H1 (cell line): ENCODE data around the gene NRXN3. TPM values are rescaled to one million over a fixed set of nuclear protein-coding genes. Genes with fewer than 3 reads are reported as not detected.

Experiments used
- CTCF ChIA-PET: fragments of 300-600 bp; sonication (Branson Sonifier 250); formaldehyde crosslinking; loops from one replicate; lab custom pipeline; 2021; ENCODE audit not compliant: partially characterized antibody; lab: Charles Lee
- POLR2A ChIA-PET: fragments of 300-600 bp; sonication (Branson Sonifier 250); formaldehyde crosslinking; loops from one replicate; lab custom pipeline; 2021; ENCODE audit warnings: inconsistent platforms; ENCODE audit not compliant: partially characterized antibody; lab: Charles Lee
- DNase-seq, 2 experiments: peaks; one replicate each; pipeline versions ENCODE4 v3.0.0 to v3.0.0-alpha.2; 2010 to 2022; ENCODE audit warnings: low spot score in 2 of 2, low read depth in 1 of 2, mixed read lengths in 1 of 2
- FAIRE-seq: peaks from 2 replicates; lab custom pipeline; 2011; peaks lifted over from hg19 to GRCh38; lab: Jason Lieb, UNC
- H2AFZ ChIP-seq: 2 replicates; pipeline ENCODE4 v1.8.1; 2012; ENCODE audit warnings: low read length, inconsistent platforms
- H2AK5ac ChIP-seq: 2 replicates; pipeline ENCODE4 v1.6.1; 2013; ENCODE audit warnings: low read depth, low read length
- H2BK120ac ChIP-seq: replicated peaks from 2 replicates; pipeline ENCODE3; 2013; ENCODE audit warnings: low read depth, low read length, inconsistent platforms
- H2BK12ac ChIP-seq: 2 replicates; pipeline ENCODE4 v1.6.1; 2013; ENCODE audit warnings: low read depth, low read length
- H2BK15ac ChIP-seq: 2 replicates; pipeline ENCODE4 v1.6.1; 2013; ENCODE audit warnings: low read length
- H2BK20ac ChIP-seq: 2 replicates; pipeline ENCODE4 v1.6.1; 2013; ENCODE audit warnings: low read length
- H2BK5ac ChIP-seq: 2 replicates; pipeline ENCODE4 v1.6.1; 2013; ENCODE audit warnings: low read depth, low read length
- H3K14ac ChIP-seq: 2 replicates; pipeline ENCODE4 v1.6.1; 2013; ENCODE audit warnings: inconsistent platforms; ENCODE audit not compliant: insufficient read length
- H3K18ac ChIP-seq: 2 replicates; pipeline ENCODE4 v1.6.1; 2013; ENCODE audit warnings: low read length; ENCODE audit errors: extremely low read depth
- H3K23ac ChIP-seq: 2 replicates; pipeline ENCODE4 v1.6.1; 2013; ENCODE audit warnings: inconsistent platforms; ENCODE audit not compliant: insufficient read length
- H3K23me2 ChIP-seq: 2 replicates; pipeline ENCODE4 v1.6.1; 2013; ENCODE audit warnings: low read depth, low read length
- H3K27ac ChIP-seq: 2 replicates; pipeline ENCODE4 v1.6.1; 2011; ENCODE audit warnings: low read depth, low read length, inconsistent platforms
- H3K27me3 ChIP-seq, 4 experiments: replicated peaks in 1 of 4; 1 replicate in 1 of 4; 2 replicates in 3 of 4; pipeline versions ENCODE4 v1.6.1 to v1.8.1; 2011 to 2013; ENCODE audit warnings: low read length in 3 of 4, mild to moderate bottlenecking in 3 of 4, inconsistent platforms in 2 of 4, mixed read lengths in 2 of 4, moderate library complexity in 1 of 4; ENCODE audit not compliant: control insufficient read depth in 3 of 4, insufficient read depth in 3 of 4; ENCODE audit errors: extremely low read depth in 1 of 4
- H3K36me3 ChIP-seq, 4 experiments: 2 replicates each; pipeline versions ENCODE4 v1.6.1 to v1.8.1; 2011 to 2013; ENCODE audit warnings: mild to moderate bottlenecking in 4 of 4, low read length in 3 of 4, moderate library complexity in 2 of 4, control low read depth in 1 of 4, inconsistent platforms in 1 of 4; ENCODE audit not compliant: insufficient read depth in 4 of 4, control insufficient read depth in 2 of 4
- H3K4ac ChIP-seq: replicated peaks from 2 replicates; pipeline ENCODE3; 2013; ENCODE audit warnings: low read length, low read depth, mixed read lengths, inconsistent platforms; ENCODE audit not compliant: insufficient read length
- H3K4me1 ChIP-seq, 4 experiments: replicated peaks in 1 of 4; 1 replicate in 1 of 4; 2 replicates in 3 of 4; pipeline versions ENCODE4 v1.6.1 to v1.8.1; 2011 to 2013; ENCODE audit warnings: low read length in 3 of 4, inconsistent platforms in 2 of 4, mixed read lengths in 1 of 4; ENCODE audit not compliant: insufficient read depth in 4 of 4, control insufficient read depth in 3 of 4
- H3K4me2 ChIP-seq, 2 experiments: 2 replicates each; pipeline versions ENCODE4 v1.6.1 to v1.8.1; 2011 to 2013; ENCODE audit warnings: low read depth in 2 of 2, low read length in 2 of 2, control low read depth in 1 of 2, inconsistent platforms in 1 of 2, mild to moderate bottlenecking in 1 of 2; ENCODE audit not compliant: insufficient read depth in 1 of 2
- H3K4me3 ChIP-seq, 4 experiments: fragments of 200-600, 300-600 bp in 1 of 4; sonication (generic), shearing (Covaris generic), sonication (Bioruptor Twin) in 1 of 4; 2 replicates each; pipeline versions ENCODE4 v1.5.1 to v1.8.1; 2011 to 2016; ENCODE audit warnings: low read length in 4 of 4, low read depth in 3 of 4, control low read depth in 2 of 4, inconsistent platforms in 2 of 4, mild to moderate bottlenecking in 2 of 4, mixed read lengths in 1 of 4, moderate library complexity in 1 of 4; ENCODE audit not compliant: insufficient read depth in 2 of 4; ENCODE audit errors: extremely low read depth in 1 of 4
- H3K56ac ChIP-seq: replicated peaks from 2 replicates; pipeline ENCODE3; 2013; ENCODE audit warnings: low read depth, mild to moderate bottlenecking, mixed read lengths, low read length, inconsistent platforms; ENCODE audit not compliant: insufficient read length
- H3K79me1 ChIP-seq: 2 replicates; pipeline ENCODE4 v1.6.1; 2013; ENCODE audit warnings: low read depth, low read length, control low read depth
- H3K79me2 ChIP-seq, 2 experiments: 2 replicates each; pipeline versions ENCODE4 v1.6.1 to v1.8.1; 2012 to 2013; ENCODE audit warnings: low read length in 2 of 2, mild to moderate bottlenecking in 2 of 2, inconsistent platforms in 1 of 2; ENCODE audit not compliant: insufficient read depth in 2 of 2, control insufficient read depth in 1 of 2
- H3K9ac ChIP-seq, 4 experiments: replicated peaks in 1 of 4; 1 replicate in 1 of 4; 2 replicates in 3 of 4; pipeline versions ENCODE4 v1.6.1 to v1.8.1; 2011 to 2013; ENCODE audit warnings: low read depth in 3 of 4, low read length in 3 of 4, control low read depth in 2 of 4, mild to moderate bottlenecking in 2 of 4, moderate library complexity in 2 of 4, inconsistent platforms in 1 of 4; ENCODE audit errors: extremely low read depth in 1 of 4
- H3K9me3 ChIP-seq, 2 experiments: 2 replicates each; pipeline versions ENCODE4 v1.6.1 to v1.8.1; 2012 to 2013; ENCODE audit warnings: mild to moderate bottlenecking in 2 of 2, moderate library complexity in 2 of 2, control low read depth in 1 of 2, inconsistent platforms in 1 of 2, low read depth in 1 of 2, low read length in 1 of 2, mixed read lengths in 1 of 2; ENCODE audit not compliant: insufficient read depth in 2 of 2
- H4K20me1 ChIP-seq, 2 experiments: replicated peaks in 1 of 2; 2 replicates each; pipeline versions ENCODE3 to v1.8.1; 2011 to 2013; ENCODE audit warnings: inconsistent platforms in 2 of 2, low read length in 2 of 2, mild to moderate bottlenecking in 1 of 2; ENCODE audit not compliant: insufficient read depth in 2 of 2, control insufficient read depth in 1 of 2
- H4K5ac ChIP-seq: 2 replicates; pipeline ENCODE4 v1.6.1; 2013; ENCODE audit warnings: low read length, low read depth, mixed read lengths, inconsistent platforms; ENCODE audit not compliant: insufficient read length
- H4K8ac ChIP-seq: 2 replicates; pipeline ENCODE4 v1.8.0; 2013; ENCODE audit warnings: mild to moderate bottlenecking, moderate library complexity, low read length, inconsistent platforms; ENCODE audit not compliant: insufficient read depth; ENCODE audit errors: extremely low read depth
- H4K91ac ChIP-seq: replicated peaks from 2 replicates; pipeline ENCODE3; 2013; ENCODE audit warnings: low read length, mixed read lengths, inconsistent platforms; ENCODE audit not compliant: insufficient read length
- CEBPB ChIP-seq: IDR thresholded peaks from 2 replicates; pipeline ENCODE4 v1.6.1; 2012; ENCODE audit warnings: low read depth, low read length
- POLR2AphosphoS5 ChIP-seq: IDR thresholded peaks from 2 replicates; pipeline ENCODE4 v1.6.1; 2011; ENCODE audit warnings: low read depth, low read length
- RBBP5 ChIP-seq: IDR thresholded peaks from 2 replicates; pipeline ENCODE4 v1.7.1; 2012; ENCODE audit warnings: low read depth, mild to moderate bottlenecking, inconsistent platforms, low read length, moderate library complexity, borderline replicate concordance
- RFX5 ChIP-seq: IDR thresholded peaks from 2 replicates; pipeline ENCODE4 v1.6.1; 2011; ENCODE audit warnings: low read depth, low read length, improper control_type of control experiment, borderline replicate concordance
- SAP30 ChIP-seq: fragments of 300-600 bp; sonication (generic); IDR thresholded peaks from 2 replicates; pipeline ENCODE4 v1.7.1; 2012; ENCODE audit warnings: low read length, moderate library complexity, mild to moderate bottlenecking, inconsistent platforms; ENCODE audit not compliant: insufficient read depth, insufficient replicate concordance
- WGBS, 2 experiments: shearing (Covaris generic) in 1 of 2; methylation state at CpG; one replicate each; pipeline versions ENCODE4 v1.1.6 to v1.1.7; 2013 to 2015; ENCODE audit warnings: low lambda C conversion rate in 2 of 2, mixed read lengths in 2 of 2, inconsistent platforms in 1 of 2, low coverage in 1 of 2, missing lambda C conversion rate in 1 of 2; ENCODE audit not compliant: insufficient replicate concordance in 2 of 2, insufficient coverage in 1 of 2, insufficient read length in 1 of 2; ENCODE audit errors: extremely low coverage in 1 of 2, missing lambda C conversion rate in 1 of 2; 5-methylcytosine and 5-hydroxymethylcytosine counted together
- polyA plus RNA-seq, 7 experiments: library from polyadenylated mRNA; depleted of rRNA in 3 of 7; stranded (reverse) in 5 of 7; unstranded in 2 of 7; fragments of >200 nt in 5 of 7; fragments of 200-250 nt in 2 of 7; gene quantifications; 1 replicate in 5 of 7; 2 replicates in 1 of 7; 4 replicates in 1 of 7; pipeline versions ENCODE4 v1.2.1 to v1.2.3, GENCODE V29; 2011 to 2013; ENCODE audit warnings: missing spikeins in 2 of 7, mixed read lengths in 2 of 7
- total RNA-seq: library from RNA; stranded (reverse); fragmentation: NEBNext Ultra II Directional; extraction: Animal tissue kit (Norgen Biotek cat#: 25700); gene quantifications from 2 replicates; pipeline ENCODE4 v1.2.1, GENCODE V29; 2021

The NRXN3 gene
- total and polyA plus RNA-seq, 2 of the 8 experiments (the other 6 are each of a cell fraction or from before 2014, with no cell fraction given) = 2.6 to 4.1 TPM

GRCh38 chr14:79831195-79831892, 1661.2 kb downstream of the NRXN3 start:
- Histone ChIP-seq H4K5ac (no peak overlapping the region), H3K14ac (no peak overlapping the region), H3K18ac (no peak overlapping the region), H2AFZ (no peak overlapping the region), H3K4ac (no peak overlapping the region), H3K79me1 (no peaks in the 10 kb centered on the region), H3K56ac (no peak overlapping the region), H3K23ac (no peak overlapping the region), H3K4me1 (no peaks in the 10 kb centered on the region), H3K9me3 (no peaks in the 10 kb centered on the region), H2BK5ac (no peak overlapping the region), H4K20me1 (no peaks in the 10 kb centered on the region), H4K91ac (no peak overlapping the region), H2BK15ac (no peak overlapping the region), H4K8ac (no peak overlapping the region), H2BK120ac (no peak overlapping the region), H3K4me2 (no peak overlapping the region), H3K27ac (no peak overlapping the region), H3K36me3 (no peaks in the 10 kb centered on the region), H3K9ac (no peak overlapping the region), H3K23me2 (no peaks in the 10 kb centered on the region), H2BK20ac (no peak overlapping the region), H2BK12ac (no peak overlapping the region), H2AK5ac (no peak overlapping the region), H3K27me3 (no peaks in the 10 kb centered on the region), H3K4me3 (no peak overlapping the region), H3K79me2 (no peaks in the 10 kb centered on the region)
- CTCF ChIA-PET = interaction anchor here (0.9 to 1.3 kb wide), 4 partner anchors 12 to 125 kb away, joined by 3 to 5 read pairs (median 4); no protein-coding TSS in a partner anchor
- DNase-seq = no peak
- no peak for FAIRE-seq
- POLR2A ChIA-PET = no interaction called here
- WGBS, 2 experiments = 91% methylated on average over 10 of the region's 10 CpGs; no CpG with 5 or more reads in 1 of the 2 experiments
- no peak for TF ChIP-seq CEBPB
- no peak for TF ChIP-seq RFX5
- no peak for TF ChIP-seq POLR2AphosphoS5
- no peak for TF ChIP-seq SAP30
- no peak for TF ChIP-seq RBBP5
